HG03045 (cell line): ENCODE measurements around the gene PPP1R9A.

Experiments
- ATAC-seq: cut with Tn5 transposase; IDR thresholded peaks from one replicate; pipeline ENCODE4 v1.9.1; 2021; ENCODE audit warnings: mild to moderate bottlenecking, moderate library complexity; ENCODE audit not compliant: unreplicated experiment

PPP1R9A gene

GRCh38 chr7:95190515-95190914, 283.1 kb downstream of the PPP1R9A start:
- no peak for ATAC-seq

- no peak for ATAC-seq
Measured at GRCh38 chr7:95191795-95192194, 284.4 kb downstream of the PPP1R9A start.

- ATAC-seq: no peak
Measured at GRCh38 chr7:95198863-95199262, 291.5 kb downstream of the PPP1R9A start.

DNA sequence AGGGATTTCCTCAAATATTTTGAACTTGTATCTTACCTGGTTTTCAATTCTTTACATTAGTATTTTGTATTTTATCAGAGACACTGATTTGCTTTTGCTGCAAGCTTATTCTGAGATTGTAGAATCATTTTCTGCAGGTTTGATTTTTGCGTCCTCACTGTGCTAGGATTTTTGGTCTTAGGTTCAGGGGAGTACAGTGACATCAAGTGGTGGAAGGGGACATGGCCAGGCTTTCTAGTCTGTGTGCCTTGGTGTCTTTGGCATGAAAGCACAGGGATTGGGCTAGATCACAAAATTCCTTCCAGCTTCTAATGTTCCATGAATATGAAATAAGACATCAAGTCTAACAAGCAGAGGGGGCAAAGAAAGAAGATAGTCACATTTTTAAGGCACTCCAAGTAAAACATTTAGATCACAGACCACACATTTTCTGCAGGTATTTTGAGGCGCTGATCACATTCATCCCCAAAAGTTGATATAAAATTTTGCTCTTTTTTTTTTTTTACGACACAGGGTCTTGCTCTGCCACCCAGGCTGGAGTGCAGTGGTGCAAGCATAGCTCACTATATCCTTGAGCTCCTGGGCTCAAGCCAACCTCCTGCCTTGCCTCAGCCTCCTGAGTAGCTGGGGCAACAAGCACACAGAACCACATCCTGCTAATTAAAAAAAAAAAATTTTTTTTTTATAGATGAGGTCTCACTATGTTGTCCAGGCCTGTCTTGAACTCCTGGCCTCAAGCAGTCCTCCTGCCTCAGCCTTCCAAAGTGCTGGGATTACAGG, 292.6 kb downstream of the PPP1R9A start:
- ATAC-seq: no peak

DNA sequence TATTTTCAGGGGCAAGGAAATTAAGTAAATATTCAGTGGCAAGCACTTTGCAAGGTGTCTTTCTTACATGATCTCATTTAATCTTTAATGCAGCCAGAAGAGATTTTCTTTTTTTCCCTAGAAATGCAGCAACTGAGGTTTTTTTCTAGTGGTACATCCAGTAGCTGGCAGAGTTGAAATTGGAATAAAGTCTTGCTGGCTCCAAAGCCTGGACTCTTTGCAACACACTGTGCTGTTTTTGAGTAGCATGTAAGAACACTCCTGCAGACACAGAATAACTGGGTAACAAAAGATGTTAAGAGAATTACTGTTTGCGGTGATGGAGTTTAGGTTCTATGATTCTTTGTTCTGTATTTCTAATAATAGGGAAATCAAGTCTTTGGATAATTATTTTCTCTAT, 293.3 kb downstream of the PPP1R9A start:
- no peak for ATAC-seq

DNA sequence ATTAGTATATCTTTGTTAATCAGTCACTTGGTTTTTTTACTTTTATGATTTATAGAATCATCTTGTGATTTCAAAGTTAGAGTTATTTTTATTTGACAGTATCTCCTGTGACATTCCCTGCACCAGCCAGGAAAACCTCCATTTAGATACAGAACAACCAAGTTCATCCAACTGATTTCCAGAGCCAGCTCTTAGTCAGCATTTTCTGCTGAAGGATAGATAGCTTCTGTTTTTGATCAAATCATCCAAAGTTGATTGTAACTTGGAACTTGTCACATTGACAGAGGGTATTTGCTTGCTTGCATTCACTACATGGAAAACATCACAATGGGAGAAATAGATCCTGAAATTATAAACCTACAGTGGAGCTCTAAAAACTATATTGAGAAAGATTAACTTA, 294.3 kb downstream of the PPP1R9A start:
- ATAC-seq: no peak

DNA sequence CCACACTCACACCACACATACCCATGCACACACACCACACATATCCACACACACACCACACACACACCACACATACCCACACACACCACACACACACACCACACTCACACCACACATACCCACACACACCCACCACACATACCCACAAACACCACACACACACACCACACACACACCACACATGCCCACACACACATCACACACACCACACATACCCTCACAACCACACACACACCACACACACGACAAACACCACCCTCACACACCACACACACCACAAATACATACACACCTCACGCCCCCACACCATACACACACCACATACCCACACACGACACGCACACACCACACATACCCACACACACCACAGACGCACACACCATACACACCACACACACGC, 297.2 kb downstream of the PPP1R9A start:
- no peak for ATAC-seq

DNA sequence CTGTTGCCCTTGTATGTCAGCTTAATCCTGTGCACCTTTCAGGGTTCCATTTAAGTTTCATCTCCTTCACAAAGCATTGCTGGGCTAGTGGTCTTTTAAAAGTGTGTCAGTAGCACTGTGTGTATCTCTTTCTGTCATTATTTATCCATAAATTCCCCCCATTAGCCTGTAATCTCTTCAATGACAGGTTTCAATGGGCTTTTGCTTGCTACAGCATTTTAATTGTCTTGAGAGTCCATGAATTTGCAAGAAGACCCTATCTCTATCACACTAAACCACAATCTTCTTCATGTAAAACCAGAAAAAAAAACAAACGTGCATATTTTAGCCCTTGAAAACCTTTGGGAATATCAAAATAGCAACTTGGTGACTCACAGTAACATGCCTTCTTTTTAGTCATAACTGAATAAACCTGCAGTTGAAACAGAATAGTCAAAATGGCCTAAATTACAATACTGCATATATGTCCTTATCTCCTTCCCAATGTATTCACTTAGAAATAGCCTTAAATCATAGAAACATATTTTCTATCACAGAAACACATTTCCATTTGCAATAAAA, 298.4 kb downstream of the PPP1R9A start:
- ATAC-seq: no peak

GRCh38 chr7:95209276-95209675, 301.9 kb downstream of the PPP1R9A start:
- ATAC-seq: no peak

DNA sequence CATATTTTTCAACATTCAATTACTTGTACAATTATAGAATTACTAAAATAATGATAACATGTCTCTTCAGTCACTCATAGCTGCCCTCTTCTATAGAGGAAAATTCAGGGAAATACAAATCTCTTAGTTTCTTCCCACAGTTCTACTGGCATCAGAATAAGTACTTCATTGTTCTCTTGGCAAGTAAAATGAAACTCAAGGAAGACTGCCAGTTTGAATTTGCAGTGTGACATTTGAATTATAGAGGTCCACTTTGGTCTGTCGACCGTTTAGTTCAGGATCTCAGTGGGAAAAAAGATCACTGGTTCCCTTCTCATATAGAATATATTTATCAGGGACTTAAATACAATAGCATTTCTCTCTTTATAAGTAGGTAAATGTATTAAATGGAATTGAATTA, 302.4 kb downstream of the PPP1R9A start:
- ATAC-seq: no peak

GRCh38 chr7:95213148-95213547, 305.8 kb downstream of the PPP1R9A start:
- no peak for ATAC-seq

- no peak for ATAC-seq
Measured at GRCh38 chr7:95213809-95214492, 306.6 kb downstream of the PPP1R9A start.

- no peak for ATAC-seq
Measured at GRCh38 chr7:95219721-95220120, 312.3 kb downstream of the PPP1R9A start.

DNA sequence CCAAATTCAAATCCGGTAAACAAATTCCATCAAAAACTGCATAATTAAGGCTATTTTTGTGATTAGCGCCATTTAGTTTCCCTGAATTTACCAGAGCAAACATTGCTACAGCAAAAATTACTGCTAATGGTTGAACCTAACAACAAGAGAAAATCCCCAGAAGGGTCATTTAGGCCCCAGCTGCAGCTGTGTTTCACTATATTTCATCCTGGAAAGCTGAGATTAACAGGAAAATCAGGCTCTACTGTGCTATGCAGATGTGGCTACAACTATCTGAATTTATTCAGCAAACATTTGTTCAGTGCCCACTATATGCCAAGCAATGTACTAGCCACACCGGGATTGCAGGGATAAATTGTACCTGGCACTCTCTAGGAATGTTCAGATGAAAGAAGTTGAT, 312.9 kb downstream of the PPP1R9A start:
- ATAC-seq: no peak

DNA sequence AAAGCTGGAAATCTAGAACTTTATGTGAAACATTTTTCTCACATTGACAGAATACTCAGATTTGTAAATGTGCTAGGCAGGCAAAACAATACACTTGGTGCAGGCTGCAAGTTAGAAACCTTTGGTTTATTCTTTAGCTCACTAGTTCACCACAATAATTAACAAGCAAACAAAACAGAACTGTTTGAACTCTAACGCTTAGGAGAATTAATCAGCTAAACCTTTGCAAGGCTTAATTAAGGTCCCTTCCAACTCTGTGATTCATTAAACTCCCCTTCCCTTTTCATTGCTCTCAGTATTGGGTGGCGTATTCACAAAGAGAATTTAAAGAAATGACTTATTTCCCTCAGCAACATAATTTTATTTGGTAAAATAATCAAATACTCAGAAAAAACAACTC, 317.9 kb downstream of the PPP1R9A start:
- no peak for ATAC-seq

DNA sequence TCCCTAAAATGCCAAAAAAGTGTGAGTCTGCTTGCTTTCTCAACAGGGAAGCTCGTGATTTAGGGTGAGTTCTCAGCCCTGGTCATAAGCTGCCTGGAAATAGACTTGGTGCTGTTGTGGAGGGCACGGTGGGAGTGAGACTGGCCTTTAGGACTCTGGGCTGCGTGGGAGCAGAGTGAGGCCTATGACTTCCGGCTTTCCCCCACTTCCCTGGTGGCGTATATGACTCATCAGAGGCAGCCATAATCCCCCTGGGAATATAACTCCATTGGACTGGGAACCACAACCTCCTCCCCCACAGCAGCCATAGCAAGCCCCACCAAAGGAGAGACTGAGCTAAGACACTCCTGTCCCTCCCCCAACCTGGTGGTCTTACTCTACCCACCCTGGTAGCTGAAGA, 321.9 kb downstream of the PPP1R9A start:
- ATAC-seq: no peak

DNA sequence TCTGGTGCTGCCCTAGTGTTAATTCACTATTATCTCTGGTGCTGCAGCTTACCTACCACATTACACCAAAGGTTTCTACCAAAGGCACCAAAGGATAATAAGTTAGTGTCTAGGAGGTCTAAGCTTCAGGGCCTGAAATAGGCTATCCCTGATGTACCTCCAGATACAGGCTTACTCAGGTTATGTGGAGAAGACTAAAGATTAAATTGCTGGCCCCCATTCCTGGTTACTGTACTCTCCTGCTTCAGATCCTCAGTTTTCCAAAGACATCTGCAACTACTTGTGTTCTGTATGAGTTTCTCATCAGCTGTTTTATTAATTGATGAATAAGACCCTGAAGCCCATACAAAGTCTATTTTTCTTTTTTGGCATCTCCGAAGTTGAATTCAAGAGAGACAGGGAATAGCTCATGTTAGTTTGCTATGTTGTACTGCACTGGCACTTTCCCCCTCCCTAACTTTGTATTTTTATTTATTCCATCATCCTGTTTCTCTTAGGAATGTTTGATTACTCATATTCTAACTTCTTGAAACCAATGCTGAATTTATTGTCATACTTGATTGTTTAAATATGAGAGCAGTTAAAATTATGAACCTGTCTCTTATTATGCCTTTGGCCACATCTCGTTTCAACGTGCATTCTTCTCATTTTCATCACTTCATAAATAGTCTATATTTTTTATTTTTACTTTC, 331.0 kb downstream of the PPP1R9A start:
- ATAC-seq: no peak

GRCh38 chr7:95240921-95241320, 333.5 kb downstream of the PPP1R9A start:
- ATAC-seq: no peak

GRCh38 chr7:95242266-95242665, 334.9 kb downstream of the PPP1R9A start:
- no peak for ATAC-seq

DNA sequence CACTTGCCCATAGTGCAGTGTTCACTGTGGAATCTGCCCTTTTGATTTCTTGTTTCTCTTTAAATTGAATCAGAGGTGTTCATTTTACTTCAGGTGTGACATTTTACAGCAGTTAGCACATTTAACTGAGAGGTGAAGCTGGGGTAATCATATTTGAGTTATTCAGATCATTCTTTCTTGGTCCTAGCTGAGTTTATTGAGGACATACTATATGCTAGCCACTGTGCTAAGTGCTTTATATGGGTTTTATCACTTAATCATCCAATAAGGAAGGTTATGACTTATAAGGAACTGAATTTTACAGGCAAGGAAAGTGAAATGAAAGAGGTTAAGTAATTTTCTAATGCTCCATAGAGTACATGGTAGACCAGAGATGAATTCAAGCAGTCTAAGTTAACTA, 337.2 kb downstream of the PPP1R9A start:
- no peak for ATAC-seq

- no peak for ATAC-seq
Measured at GRCh38 chr7:95245828-95246500, 338.6 kb downstream of the PPP1R9A start.
